Lung (tissue), 12 donors: ENCODE measurements around the gene B3GNT4. TPM values are rescaled to one million over a fixed set of nuclear protein-coding genes. Genes with fewer than 3 reads are reported as not detected.

Experiments
- ATAC-seq: fragments of 200-7000 bp; cut with Tn5 transposase; one replicate; pipeline ENCODE4 v1.9.1; 2020; ENCODE audit warnings: moderate number of reproducible peaks; ENCODE audit not compliant: insufficient read depth, low FRiP score
- DNase-seq, 3 donors: peaks; one replicate each; pipeline ENCODE4 v3.0.0-alpha.2; 2013 to 2017
- H3K27ac ChIP-seq, 2 donors: one replicate each; pipeline ENCODE4 v1.5.1; 2013; ENCODE audit warnings: mild to moderate bottlenecking in 2 of 2, moderate library complexity in 2 of 2, control low read depth in 1 of 2, inconsistent platforms in 1 of 2, low read depth in 1 of 2, low read length in 1 of 2
- H3K27me3 ChIP-seq, 3 donors: one replicate each; pipeline ENCODE4 v1.5.1; 2013; ENCODE audit warnings: low read length in 2 of 3; ENCODE audit not compliant: control insufficient read depth in 3 of 3, insufficient read depth in 3 of 3
- H3K36me3 ChIP-seq, 4 donors: one replicate each; pipeline ENCODE4 v1.5.1; 2013; ENCODE audit warnings: low read length in 4 of 4, mild to moderate bottlenecking in 1 of 4, moderate library complexity in 1 of 4; ENCODE audit not compliant: control insufficient read depth in 4 of 4, insufficient read depth in 4 of 4
- H3K4me1 ChIP-seq, 5 donors: one replicate each; pipeline ENCODE4 v1.5.1; 2013; ENCODE audit warnings: low read length in 5 of 5, mild to moderate bottlenecking in 2 of 5, moderate library complexity in 1 of 5; ENCODE audit not compliant: control insufficient read depth in 5 of 5, insufficient read depth in 5 of 5
- H3K4me3 ChIP-seq: one replicate; pipeline ENCODE4 v1.5.1; 2013; ENCODE audit warnings: mild to moderate bottlenecking, control low read depth, moderate library complexity
- H3K9ac ChIP-seq, 2 donors: one replicate each; pipeline ENCODE4 v1.5.1; 2013; ENCODE audit warnings: low read length in 2 of 2, control low read depth in 1 of 2; ENCODE audit not compliant: insufficient read depth in 1 of 2
- H3K9me3 ChIP-seq, 4 donors: one replicate each; pipeline ENCODE4 v1.5.1; 2013; ENCODE audit warnings: low read length in 3 of 4, mild to moderate bottlenecking in 1 of 4, moderate library complexity in 1 of 4; ENCODE audit not compliant: control insufficient read depth in 4 of 4, insufficient read depth in 3 of 4
- WGBS, 2 donors: extraction: QIAGEN DNeasy Blood & Tissue Kit; methylation state at CpG; one replicate each; pipeline ENCODE4 v1.1.7; 2013; 5-methylcytosine and 5-hydroxymethylcytosine counted together
- polyA plus RNA-seq, 2 donors: library from polyadenylated mRNA; stranded (reverse); fragments of 200-250 nt; gene quantifications; one replicate each; pipeline ENCODE4 v1.2.1, GENCODE V29; 2013
- total RNA-seq, 2 donors: library from RNA; depleted of rRNA in 1 of 2; stranded (reverse); fragments of >200 nt in 1 of 2; gene quantifications; one replicate each; pipeline ENCODE4 v1.2.1, GENCODE V29; 2014 to 2021
- TF ChIP-seq, protein P1 (sequence below): IDR thresholded peaks from 2 replicates; pipeline ENCODE4 v1.5.1; 2012; ENCODE audit warnings: mild to moderate bottlenecking; ENCODE audit errors: control extremely low read depth, extremely low read depth
- donor health status: control.
- donor health status: control.
- donor health status: Bipolar disorder and iron deficiency.
- donor health status: healthy.
- donor health status: DM: yes; HTN: yes; CAD: no.

B3GNT4 gene
- total and polyA plus RNA-seq, 4 donors = 0.43 to 0.80 (median 0.49) TPM; not detected in 1

DNA sequence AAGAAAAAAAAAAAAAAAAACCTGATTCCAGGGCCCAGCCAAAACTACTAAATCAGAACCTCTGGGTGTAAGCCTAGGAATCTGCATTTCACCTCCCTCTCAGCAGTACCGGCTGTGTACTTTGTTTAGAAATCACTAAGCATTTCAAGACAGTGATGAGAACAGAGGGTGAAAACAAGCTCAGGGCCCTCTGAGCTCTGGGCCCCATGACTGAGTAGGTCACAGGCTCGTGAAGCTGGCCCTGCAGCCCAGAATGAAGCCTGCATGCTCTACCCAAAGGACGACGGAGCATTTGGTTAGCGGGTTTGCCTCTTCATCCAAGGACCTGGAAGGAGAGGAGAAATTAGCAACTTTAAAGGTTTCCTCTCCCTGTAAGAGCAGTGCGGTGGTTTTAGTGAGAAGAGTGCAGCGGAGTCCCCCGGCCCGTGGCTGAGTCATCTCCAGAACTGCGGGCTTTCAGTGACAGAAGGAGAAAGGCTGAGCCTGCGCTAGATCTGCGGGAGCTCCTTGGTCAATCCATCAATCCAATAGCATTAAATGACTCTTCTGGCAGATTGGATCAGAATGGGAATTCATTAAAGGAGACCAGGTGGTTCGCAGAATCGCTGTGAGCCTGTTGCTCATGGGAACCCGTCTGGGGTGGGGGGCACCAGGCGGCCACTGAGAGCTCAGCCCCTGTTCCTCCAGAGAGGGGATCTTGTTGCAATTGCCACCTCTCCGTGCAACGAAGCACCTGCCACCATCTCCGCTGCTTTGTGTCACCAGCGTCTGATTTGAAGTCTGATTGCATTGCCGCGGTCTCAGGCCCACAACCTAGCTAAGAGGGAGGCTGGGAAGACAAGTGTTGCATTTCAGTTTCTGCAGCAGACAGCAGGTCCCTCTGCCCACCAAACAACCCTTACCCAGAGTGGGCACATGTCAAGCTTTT is 36.8 kb upstream of the B3GNT4 start:
- DNase-seq (no peak), ATAC-seq (no peak)
- Histone ChIP-seq H3K4me1 (no peaks in the 10 kb centered on the region), H3K27me3 (peaks cover 0 to 2% (median 0%) of the 10 kb centered on the region in 3 donors), H3K9me3 (no peaks in the 10 kb centered on the region), H3K36me3 (no peaks in the 10 kb centered on the region), H3K27ac (no peak overlapping the region), H3K9ac (no peak overlapping the region), H3K4me3 (no peak overlapping the region)
- WGBS, 2 donors = 77 to 87% methylated on average over 22 of the region's 22 CpGs
- TF ChIP-seq, protein P1, sequence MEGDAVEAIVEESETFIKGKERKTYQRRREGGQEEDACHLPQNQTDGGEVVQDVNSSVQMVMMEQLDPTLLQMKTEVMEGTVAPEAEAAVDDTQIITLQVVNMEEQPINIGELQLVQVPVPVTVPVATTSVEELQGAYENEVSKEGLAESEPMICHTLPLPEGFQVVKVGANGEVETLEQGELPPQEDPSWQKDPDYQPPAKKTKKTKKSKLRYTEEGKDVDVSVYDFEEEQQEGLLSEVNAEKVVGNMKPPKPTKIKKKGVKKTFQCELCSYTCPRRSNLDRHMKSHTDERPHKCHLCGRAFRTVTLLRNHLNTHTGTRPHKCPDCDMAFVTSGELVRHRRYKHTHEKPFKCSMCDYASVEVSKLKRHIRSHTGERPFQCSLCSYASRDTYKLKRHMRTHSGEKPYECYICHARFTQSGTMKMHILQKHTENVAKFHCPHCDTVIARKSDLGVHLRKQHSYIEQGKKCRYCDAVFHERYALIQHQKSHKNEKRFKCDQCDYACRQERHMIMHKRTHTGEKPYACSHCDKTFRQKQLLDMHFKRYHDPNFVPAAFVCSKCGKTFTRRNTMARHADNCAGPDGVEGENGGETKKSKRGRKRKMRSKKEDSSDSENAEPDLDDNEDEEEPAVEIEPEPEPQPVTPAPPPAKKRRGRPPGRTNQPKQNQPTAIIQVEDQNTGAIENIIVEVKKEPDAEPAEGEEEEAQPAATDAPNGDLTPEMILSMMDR = no peak

DNA sequence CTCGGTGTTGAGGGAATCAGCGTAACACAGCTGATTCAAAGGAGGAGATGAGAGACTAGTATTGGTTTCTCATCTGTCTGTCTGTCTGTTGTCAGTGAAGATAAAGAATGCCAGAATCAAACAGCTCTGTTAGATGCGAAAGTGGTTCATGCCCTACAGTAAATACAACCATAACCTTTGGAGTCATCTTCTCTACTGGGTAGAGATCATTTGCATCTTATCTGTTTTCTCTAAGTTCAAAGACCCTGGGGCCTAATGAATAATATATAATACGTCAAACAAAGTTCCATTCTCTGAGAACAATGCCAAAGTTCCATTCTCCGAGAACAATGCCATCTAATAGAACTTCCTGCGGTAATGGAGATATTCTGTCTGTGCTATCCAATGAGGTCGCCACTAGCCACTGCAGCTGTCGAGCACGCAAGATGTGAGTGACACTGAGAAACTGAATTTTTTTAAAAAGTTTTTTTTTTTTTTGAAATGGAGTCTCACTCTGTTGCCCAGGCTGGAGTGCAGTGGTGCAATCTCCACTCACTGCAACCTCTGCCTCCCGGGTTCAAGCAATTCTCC is 36.1 kb upstream of the B3GNT4 start:
- no peaks in the 10 kb centered on the region for H3K9me3 ChIP-seq
- no peak for DNase-seq
- no peaks in the 10 kb centered on the region for H3K4me1 ChIP-seq
- H3K27me3 ChIP-seq = peaks cover 0 to 2% (median 0%) of the 10 kb centered on the region in 3 donors
- ATAC-seq = no peak
- no peak overlapping the region for H3K4me3 ChIP-seq
- 82 to 92% methylated on average over 10 of the region's 10 CpGs for WGBS, 2 donors
- no peaks in the 10 kb centered on the region for H3K36me3 ChIP-seq
- H3K9ac ChIP-seq = no peak overlapping the region
- H3K27ac ChIP-seq = no peak overlapping the region
- TF ChIP-seq, protein P1 = no peak

DNA sequence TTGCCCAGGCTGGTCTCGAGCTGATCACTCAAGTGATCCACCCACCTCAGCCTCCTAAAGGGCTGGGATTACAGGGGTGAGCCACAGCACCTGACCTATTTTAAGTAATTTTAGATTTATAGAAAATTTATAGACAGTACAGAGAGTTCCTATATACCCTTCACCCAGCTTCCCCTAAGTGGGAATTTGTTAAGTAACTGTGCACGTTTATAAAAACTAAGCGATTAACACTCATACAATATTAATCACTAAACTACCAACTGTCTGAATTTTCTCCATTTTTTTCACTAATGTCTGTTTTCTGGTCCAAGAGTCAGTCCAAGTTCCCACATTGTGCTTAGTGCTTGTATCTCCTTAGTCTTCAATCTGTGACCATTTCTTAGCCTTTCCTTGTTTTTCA is 35.0 kb upstream of the B3GNT4 start:
- no peak overlapping the region for H3K9ac ChIP-seq
- peaks cover 0 to 2% (median 0%) of the 10 kb centered on the region in 3 donors for H3K27me3 ChIP-seq
- TF ChIP-seq, protein P1 = no peak
- DNase-seq (no peak), ATAC-seq (no peak)
- 91 to 95% methylated on average over 3 of the region's 3 CpGs for WGBS, 2 donors
- no peak overlapping the region for H3K27ac ChIP-seq
- no peaks in the 10 kb centered on the region for H3K9me3 ChIP-seq
- no peak overlapping the region for H3K4me3 ChIP-seq
- no peaks in the 10 kb centered on the region for H3K4me1 ChIP-seq
- H3K36me3 ChIP-seq = no peaks in the 10 kb centered on the region
